HG03095 (cell line): ENCODE results near the gene PRMT6.
"Not testable (repeated sequence)": the region's sequence is repeated elsewhere in the genome, so short reads cannot be mapped to it uniquely, and the experiment has no call there.

Experiments used
- ATAC-seq: cut with Tn5 transposase; IDR thresholded peaks from one replicate; pipeline ENCODE4 v1.9.1; 2021; ENCODE audit warnings: moderate library complexity; ENCODE audit not compliant: unreplicated experiment

Gene PRMT6

DNA sequence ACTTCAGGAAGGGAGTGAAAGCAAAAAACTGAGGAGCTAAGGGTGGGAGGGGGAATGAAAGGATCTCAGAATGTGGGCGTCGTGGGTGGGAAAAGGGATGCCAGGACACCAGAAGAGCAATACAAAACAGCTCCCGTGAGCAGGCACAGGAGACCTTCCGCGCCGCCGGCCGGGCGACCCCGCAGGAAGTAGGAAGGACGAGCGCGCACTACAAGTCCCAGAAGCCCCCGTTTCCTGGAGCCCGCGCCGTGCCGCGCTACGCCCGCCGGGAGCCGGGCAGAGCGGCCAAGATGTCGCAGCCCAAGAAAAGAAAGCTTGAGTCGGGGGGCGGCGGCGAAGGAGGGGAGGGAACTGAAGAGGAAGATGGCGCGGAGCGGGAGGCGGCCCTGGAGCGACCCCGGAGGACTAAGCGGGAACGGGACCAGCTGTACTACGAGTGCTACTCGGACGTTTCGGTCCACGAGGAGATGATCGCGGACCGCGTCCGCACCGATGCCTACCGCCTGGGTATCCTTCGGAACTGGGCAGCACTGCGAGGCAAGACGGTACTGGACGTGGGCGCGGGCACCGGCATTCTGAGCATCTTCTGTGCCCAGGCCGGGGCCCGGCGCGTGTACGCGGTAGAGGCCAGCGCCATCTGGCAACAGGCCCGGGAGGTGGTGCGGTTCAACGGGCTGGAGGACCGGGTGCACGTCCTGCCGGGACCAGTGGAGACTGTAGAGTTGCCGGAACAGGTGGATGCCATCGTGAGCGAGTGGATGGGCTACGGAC, at the start of gene PRMT6:
TSS of gene PRMT6 (plus strand) at position 249 of the 771 bp plus-strand sequence. CDS start at position 291, 42 bp downstream.
- ATAC-seq = peak; percentile 89

DNA sequence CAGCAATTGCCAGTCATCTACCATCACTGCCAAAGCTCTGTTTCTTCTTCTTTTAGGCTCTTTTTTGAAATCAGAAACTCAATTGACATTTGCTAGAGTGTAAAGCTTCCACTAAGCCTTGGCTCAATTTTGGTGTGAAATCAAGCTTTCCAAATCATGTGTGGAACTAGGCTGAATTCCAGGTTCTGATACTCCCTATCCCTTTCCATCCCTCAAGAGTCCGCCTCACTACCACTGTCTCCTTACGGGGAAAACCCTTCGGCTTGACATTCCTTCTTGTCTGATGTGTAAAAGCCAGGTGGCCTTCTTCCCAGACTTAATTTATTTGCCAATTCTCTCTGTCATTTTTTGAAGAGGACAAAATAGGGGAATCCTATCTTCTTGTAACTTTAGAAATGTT, 47.2 kb upstream of the PRMT6 start:
- ATAC-seq = no peak

GRCh38 chr1:107010582-107010981, 45.9 kb upstream of the PRMT6 start:
- ATAC-seq = no peak

- ATAC-seq = peak; percentile 76
Measured at GRCh38 chr1:107016376-107016978, 40.0 kb upstream of the PRMT6 start.

- ATAC-seq = no peak
Measured at GRCh38 chr1:107018445-107018844, 38.0 kb upstream of the PRMT6 start.

DNA sequence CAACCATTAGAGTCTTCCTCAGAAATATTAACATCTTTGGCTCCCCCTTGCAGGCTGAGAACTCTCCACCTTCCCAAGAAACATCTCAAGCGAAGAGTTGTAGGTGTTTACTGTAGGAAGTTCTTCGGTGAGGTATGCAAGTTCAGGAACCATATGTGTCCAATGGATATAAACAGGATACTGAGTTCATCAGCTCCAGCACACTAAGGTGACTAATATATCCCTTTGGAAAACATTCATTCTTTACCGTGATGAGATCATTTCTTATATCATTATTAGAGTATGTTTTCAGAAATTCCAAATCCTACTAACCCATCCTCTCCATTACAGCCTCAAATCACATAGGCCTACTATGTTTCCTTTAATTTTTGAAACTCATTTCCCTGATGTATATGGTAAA, 37.3 kb upstream of the PRMT6 start:
- no peak for ATAC-seq

DNA sequence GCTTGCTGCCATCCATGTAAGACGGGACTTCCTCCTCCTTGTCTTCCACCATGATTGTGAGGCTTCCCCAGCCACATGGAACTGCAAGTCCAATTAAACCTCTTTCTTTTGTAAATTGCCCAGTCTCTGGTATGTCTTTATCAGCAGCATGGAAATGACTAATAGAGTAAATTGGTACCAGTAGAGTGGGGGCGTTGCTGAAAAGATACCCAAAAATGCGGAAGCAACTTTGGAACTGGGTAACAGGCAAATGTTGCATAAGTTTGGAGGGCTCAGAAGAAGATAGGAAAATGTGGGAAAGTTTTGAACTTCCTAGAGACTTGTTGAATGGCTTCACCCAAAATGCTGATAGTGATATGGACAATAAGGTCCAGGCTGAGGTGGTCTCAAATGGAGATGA, 17.6 kb upstream of the PRMT6 start:
- ATAC-seq = not testable (repeated sequence)

GRCh38 chr1:107044310-107045220, 11.9 kb upstream of the PRMT6 start:
- ATAC-seq = not testable (repeated sequence)

GRCh38 chr1:107047602-107048001, 8.9 kb upstream of the PRMT6 start:
- ATAC-seq = no peak

GRCh38 chr1:107048241-107048640, 8.2 kb upstream of the PRMT6 start:
- ATAC-seq = no peak

DNA sequence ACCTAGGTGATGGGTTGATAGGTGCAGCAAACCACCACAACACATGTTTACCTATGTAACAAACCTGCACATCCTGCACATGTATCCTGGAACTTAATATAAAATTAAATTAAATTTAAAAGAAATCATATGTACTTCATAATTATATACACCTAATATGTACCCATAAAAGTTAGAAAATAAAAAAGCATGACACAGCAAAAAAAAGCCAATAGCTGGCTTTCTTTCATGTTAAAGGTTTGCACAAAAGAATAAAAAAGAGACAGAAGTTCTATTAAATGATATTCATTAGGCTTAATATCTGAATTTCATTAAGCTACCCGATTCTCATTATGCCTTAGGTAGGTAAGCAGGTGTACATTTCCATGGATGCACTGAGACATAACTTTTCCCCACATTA, 5.2 kb upstream of the PRMT6 start:
- no peak for ATAC-seq

- not testable (repeated sequence) for ATAC-seq
Measured at GRCh38 chr1:107055919-107056425, 502 bp upstream of the PRMT6 start.

DNA sequence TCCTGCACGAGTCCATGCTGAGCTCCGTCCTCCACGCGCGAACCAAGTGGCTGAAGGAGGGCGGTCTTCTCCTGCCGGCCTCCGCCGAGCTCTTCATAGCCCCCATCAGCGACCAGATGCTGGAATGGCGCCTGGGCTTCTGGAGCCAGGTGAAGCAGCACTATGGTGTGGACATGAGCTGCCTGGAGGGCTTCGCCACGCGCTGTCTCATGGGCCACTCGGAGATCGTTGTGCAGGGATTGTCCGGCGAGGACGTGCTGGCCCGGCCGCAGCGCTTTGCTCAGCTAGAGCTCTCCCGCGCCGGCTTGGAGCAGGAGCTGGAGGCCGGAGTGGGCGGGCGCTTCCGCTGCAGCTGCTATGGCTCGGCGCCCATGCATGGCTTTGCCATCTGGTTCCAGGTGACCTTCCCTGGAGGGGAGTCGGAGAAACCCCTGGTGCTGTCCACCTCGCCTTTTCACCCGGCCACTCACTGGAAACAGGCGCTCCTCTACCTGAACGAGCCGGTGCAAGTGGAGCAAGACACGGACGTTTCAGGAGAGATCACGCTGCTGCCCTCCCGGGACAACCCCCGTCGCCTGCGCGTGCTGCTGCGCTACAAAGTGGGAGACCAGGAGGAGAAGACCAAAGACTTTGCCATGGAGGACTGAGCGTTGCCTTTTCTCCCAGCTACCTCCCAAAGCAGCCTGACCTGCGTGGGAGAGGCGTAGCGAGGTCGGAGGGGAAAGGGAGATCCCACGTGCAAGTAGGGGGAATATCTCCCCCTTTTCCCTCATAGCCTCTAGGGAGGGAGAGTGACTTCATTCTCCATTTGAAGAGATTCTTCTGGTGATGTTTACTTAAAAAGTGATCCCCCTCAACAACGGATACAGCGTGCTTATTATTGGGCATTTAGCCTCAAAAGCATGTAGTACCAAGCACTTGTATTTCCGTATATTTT, 991 bp downstream of the PRMT6 start:
- ATAC-seq = peak; percentile 62

- ATAC-seq = no peak
Measured at GRCh38 chr1:107058245-107059032, 2.0 kb downstream of the PRMT6 start.

- ATAC-seq = no peak
Measured at GRCh38 chr1:107061886-107062285, 5.4 kb downstream of the PRMT6 start.

DNA sequence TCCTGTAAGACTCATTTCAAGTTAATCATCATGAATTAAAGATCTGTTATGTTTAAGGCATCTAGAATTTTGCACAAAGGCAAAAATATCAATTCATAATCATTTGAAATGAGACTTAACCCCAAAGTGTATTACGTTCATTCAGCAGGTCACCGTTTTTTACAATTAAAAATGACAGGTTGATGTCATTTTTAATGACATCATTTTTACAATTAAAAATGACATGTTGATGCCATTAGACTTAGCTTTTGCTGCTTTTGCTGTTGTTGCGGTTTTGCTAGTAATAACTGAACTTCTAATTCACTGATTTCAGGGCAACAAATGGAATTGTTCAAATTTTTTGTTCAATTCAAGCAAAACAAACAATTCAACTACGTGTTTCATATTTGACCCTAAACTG, 17.0 kb downstream of the PRMT6 start:
- no peak for ATAC-seq

- ATAC-seq = no peak
Measured at GRCh38 chr1:107076841-107077240, 20.4 kb downstream of the PRMT6 start.

GRCh38 chr1:107079249-107079648, 22.8 kb downstream of the PRMT6 start:
- no peak for ATAC-seq

DNA sequence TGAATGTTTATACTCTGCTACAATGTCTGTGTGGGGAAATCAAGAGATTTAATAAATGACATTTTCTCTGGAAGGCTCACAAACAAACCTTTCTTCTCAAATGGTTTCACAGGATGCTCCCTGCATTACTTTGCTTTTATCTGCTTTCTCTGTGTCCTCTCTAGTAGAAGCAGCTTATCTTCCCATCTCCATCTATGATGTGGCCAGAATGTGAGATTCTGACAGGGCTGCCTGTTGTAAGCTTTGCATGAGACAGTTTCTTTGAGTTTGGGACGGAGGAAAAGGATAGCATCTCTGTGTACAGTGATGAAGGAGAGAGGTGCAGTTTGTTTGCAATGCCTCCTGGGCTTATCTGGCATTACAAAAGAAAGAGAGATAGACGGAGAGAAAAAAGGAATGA, 24.6 kb downstream of the PRMT6 start:
- ATAC-seq = no peak
